Measurements from ENCODE around the gene MRPS25.

Gene MRPS25

DNA sequence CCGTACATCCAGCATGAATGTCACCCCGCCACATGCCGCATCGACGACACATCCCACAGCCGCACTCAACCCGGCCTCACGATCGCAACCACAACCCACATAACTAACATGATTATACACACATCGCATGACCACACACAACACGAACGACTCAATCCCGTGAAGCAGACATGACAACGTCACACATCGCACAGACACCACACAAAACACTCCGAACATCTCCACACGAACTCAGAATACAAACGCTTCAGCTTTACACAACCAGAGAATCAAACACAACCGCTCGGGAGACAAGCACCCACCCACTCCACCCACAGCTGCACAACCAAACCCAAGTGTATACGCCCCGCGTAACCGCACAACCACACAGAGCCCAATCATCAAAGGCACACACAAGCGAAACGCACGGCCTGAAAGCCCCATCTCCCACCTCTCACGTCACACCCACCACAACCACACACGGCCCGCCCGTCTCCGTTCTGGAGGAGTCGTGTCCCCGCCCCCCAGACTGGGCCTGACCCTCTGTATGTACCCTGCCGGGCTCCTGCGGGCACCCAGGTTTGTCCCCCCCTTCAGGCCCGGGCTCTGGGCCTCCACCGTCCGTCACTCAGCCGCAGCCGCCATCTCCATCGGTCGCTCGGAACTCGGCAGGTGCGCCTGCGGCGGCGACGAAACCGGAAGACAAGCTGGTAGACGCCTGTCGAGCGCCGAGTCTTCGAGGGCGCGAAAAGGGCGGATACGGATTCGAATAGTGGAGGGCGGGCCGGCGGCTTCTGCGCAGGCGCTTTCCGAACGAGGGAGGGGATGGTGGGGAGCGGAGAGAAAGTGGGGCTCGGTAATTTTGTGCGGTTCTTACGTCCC, 33.6 kb upstream of the MRPS25 start, which contains the start of gene RBSN:
RBSN (minus strand) TSS at position 646 of the 861 bp plus-strand sequence. CDS start 3,028 bp downstream, outside the sequence.
- peaks cover 8 to 13% of the 10 kb centered on the region in 2 donors for H3K4me1 ChIP-seq (ENCODE audit: control insufficient read depth in 1 of 2, insufficient read depth in 2 of 2, low read length in 2 of 2)
- no peaks in the 10 kb centered on the region for H3K9me3 ChIP-seq (ENCODE audit: control insufficient read depth in 1 of 2, low read length in 2 of 2)
- peak within 1 kb of the TSS; percentile 87 for H3K27ac ChIP-seq (ENCODE audit: low read length)
- H3K4me3 ChIP-seq (ENCODE audit: low read depth in 1 of 2, low read length in 2 of 2), result peak within 1 kb of the TSS; percentile 85 to 98
- H3K36me3 ChIP-seq (ENCODE audit: control insufficient read depth in 1 of 2, insufficient read depth in 2 of 2, low read length in 2 of 2), result peaks cover 17 to 28% of the 10 kb centered on the region in 2 donors
- no peaks in the 10 kb centered on the region for H3K27me3 ChIP-seq (ENCODE audit: low read depth, low read length)

DNA sequence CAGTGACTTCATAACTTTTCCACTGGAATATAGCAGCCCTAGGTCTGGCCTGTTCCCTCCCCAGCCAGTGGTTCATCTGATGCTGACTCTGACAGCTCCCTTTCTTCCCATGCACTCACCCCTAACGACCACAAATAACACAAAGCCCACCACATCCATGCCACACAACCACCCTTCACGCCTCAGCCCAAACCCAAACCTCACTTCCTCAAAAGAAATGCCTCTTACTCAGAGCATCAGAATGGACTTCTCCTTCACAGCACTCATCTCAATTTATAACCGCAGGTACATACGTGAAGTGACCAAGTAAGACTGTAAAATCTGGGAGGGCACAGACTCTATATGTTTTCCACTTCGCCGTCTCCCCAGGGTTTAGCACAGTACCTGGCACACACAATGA, 32.8 kb upstream of the MRPS25 start:
- Histone ChIP-seq H3K27me3 (ENCODE audit: low read depth, low read length) (no peaks in the 10 kb centered on the region), H3K4me3 (ENCODE audit: low read depth in 1 of 2, low read length in 2 of 2) (peak overlapping the region; percentile 85 to 98), H3K9me3 (ENCODE audit: control insufficient read depth in 1 of 2, low read length in 2 of 2) (no peaks in the 10 kb centered on the region), H3K27ac (ENCODE audit: low read length) (peak overlapping the region; percentile 87), H3K36me3 (ENCODE audit: control insufficient read depth in 1 of 2, insufficient read depth in 2 of 2, low read length in 2 of 2) (peaks cover 17 to 34% of the 10 kb centered on the region in 2 donors), H3K4me1 (ENCODE audit: control insufficient read depth in 1 of 2, insufficient read depth in 2 of 2, low read length in 2 of 2) (peaks cover 8 to 13% of the 10 kb centered on the region in 2 donors)

- no peak overlapping the region for H3K4me3 ChIP-seq (ENCODE audit: low read depth in 1 of 2, low read length in 2 of 2)
- peaks cover 17 to 41% of the 10 kb centered on the region in 2 donors for H3K36me3 ChIP-seq (ENCODE audit: control insufficient read depth in 1 of 2, insufficient read depth in 2 of 2, low read length in 2 of 2)
- no peaks in the 10 kb centered on the region for H3K9me3 ChIP-seq (ENCODE audit: control insufficient read depth in 1 of 2, low read length in 2 of 2)
- no peaks in the 10 kb centered on the region for H3K27me3 ChIP-seq (ENCODE audit: low read depth, low read length)
- no peak overlapping the region for H3K27ac ChIP-seq (ENCODE audit: low read length)
- H3K4me1 ChIP-seq (ENCODE audit: control insufficient read depth in 1 of 2, insufficient read depth in 2 of 2, low read length in 2 of 2), result peaks cover 8 to 13% of the 10 kb centered on the region in 2 donors
These were observed 30.9 kb upstream of the MRPS25 start for GRCh38 chr3:15096046-15096445.

GRCh38 chr3:15094187-15094875, 29.2 kb upstream of the MRPS25 start:
- no peak overlapping the region for H3K27ac ChIP-seq (ENCODE audit: low read length)
- peaks cover 22 to 50% of the 10 kb centered on the region in 2 donors for H3K36me3 ChIP-seq (ENCODE audit: control insufficient read depth in 1 of 2, insufficient read depth in 2 of 2, low read length in 2 of 2)
- peaks cover 8 to 13% of the 10 kb centered on the region in 2 donors for H3K4me1 ChIP-seq (ENCODE audit: control insufficient read depth in 1 of 2, insufficient read depth in 2 of 2, low read length in 2 of 2)
- H3K4me3 ChIP-seq (ENCODE audit: low read depth in 1 of 2, low read length in 2 of 2), result no peak overlapping the region
- H3K9me3 ChIP-seq (ENCODE audit: control insufficient read depth in 1 of 2, low read length in 2 of 2), result no peaks in the 10 kb centered on the region
- no peaks in the 10 kb centered on the region for H3K27me3 ChIP-seq (ENCODE audit: low read depth, low read length)

GRCh38 chr3:15092686-15093085, 27.6 kb upstream of the MRPS25 start:
- no peak overlapping the region for H3K27ac ChIP-seq (ENCODE audit: low read length)
- no peaks in the 10 kb centered on the region for H3K9me3 ChIP-seq (ENCODE audit: control insufficient read depth in 1 of 2, low read length in 2 of 2)
- peaks cover 3 to 7% of the 10 kb centered on the region in 2 donors for H3K4me1 ChIP-seq (ENCODE audit: control insufficient read depth in 1 of 2, insufficient read depth in 2 of 2, low read length in 2 of 2)
- H3K4me3 ChIP-seq (ENCODE audit: low read depth in 1 of 2, low read length in 2 of 2), result no peak overlapping the region
- H3K27me3 ChIP-seq (ENCODE audit: low read depth, low read length), result no peaks in the 10 kb centered on the region
- peaks cover 22 to 61% of the 10 kb centered on the region in 2 donors for H3K36me3 ChIP-seq (ENCODE audit: control insufficient read depth in 1 of 2, insufficient read depth in 2 of 2, low read length in 2 of 2)

- Histone ChIP-seq H3K4me3 (ENCODE audit: low read depth in 1 of 2, low read length in 2 of 2) (no peak overlapping the region), H3K27ac (ENCODE audit: low read length) (no peak overlapping the region), H3K4me1 (ENCODE audit: control insufficient read depth in 1 of 2, insufficient read depth in 2 of 2, low read length in 2 of 2) (no peaks in the 10 kb centered on the region), H3K9me3 (ENCODE audit: control insufficient read depth in 1 of 2, low read length in 2 of 2) (no peaks in the 10 kb centered on the region), H3K36me3 (ENCODE audit: control insufficient read depth in 1 of 2, insufficient read depth in 2 of 2, low read length in 2 of 2) (peaks cover 22 to 72% of the 10 kb centered on the region in 2 donors), H3K27me3 (ENCODE audit: low read depth, low read length) (no peaks in the 10 kb centered on the region)
These were observed 26.5 kb upstream of the MRPS25 start for GRCh38 chr3:15091575-15091974.

- H3K4me3 ChIP-seq (ENCODE audit: low read depth in 1 of 2, low read length in 2 of 2), result no peak overlapping the region
- no peaks in the 10 kb centered on the region for H3K27me3 ChIP-seq (ENCODE audit: low read depth, low read length)
- no peaks in the 10 kb centered on the region for H3K4me1 ChIP-seq (ENCODE audit: control insufficient read depth in 1 of 2, insufficient read depth in 2 of 2, low read length in 2 of 2)
- H3K9me3 ChIP-seq (ENCODE audit: control insufficient read depth in 1 of 2, low read length in 2 of 2), result no peaks in the 10 kb centered on the region
- peaks cover 24 to 70% of the 10 kb centered on the region in 2 donors for H3K36me3 ChIP-seq (ENCODE audit: control insufficient read depth in 1 of 2, insufficient read depth in 2 of 2, low read length in 2 of 2)
- no peak overlapping the region for H3K27ac ChIP-seq (ENCODE audit: low read length)
These were observed 24.1 kb upstream of the MRPS25 start for GRCh38 chr3:15089201-15089600.

- peaks cover 43 to 83% of the 10 kb centered on the region in 2 donors for H3K36me3 ChIP-seq (ENCODE audit: control insufficient read depth in 1 of 2, insufficient read depth in 2 of 2, low read length in 2 of 2)
- H3K4me1 ChIP-seq (ENCODE audit: control insufficient read depth in 1 of 2, insufficient read depth in 2 of 2, low read length in 2 of 2), result no peaks in the 10 kb centered on the region
- H3K27ac ChIP-seq (ENCODE audit: low read length), result no peak overlapping the region
- H3K9me3 ChIP-seq (ENCODE audit: control insufficient read depth in 1 of 2, low read length in 2 of 2), result no peaks in the 10 kb centered on the region
- H3K4me3 ChIP-seq (ENCODE audit: low read depth in 1 of 2, low read length in 2 of 2), result no peak overlapping the region
- H3K27me3 ChIP-seq (ENCODE audit: low read depth, low read length), result no peaks in the 10 kb centered on the region
These were observed 21.6 kb upstream of the MRPS25 start for GRCh38 chr3:15086699-15087098.

DNA sequence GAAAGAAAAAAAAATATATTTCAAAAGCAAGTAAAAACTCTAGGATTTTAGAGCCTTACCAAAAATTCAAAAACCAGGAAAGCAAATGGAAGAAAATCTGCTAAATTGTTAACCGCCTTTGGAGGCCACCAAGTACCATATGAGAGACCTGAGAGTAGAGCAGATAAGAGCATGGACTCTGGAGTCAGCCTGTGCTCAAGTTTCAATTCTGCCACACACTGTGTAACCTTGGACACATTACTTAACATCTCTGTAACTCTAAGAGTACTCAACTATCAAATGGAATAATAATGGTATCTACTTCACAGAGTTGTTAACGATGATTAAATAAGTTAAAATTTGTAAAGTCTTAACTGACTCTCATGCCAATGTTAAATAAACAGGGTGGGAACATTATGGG, 21.1 kb upstream of the MRPS25 start:
- Histone ChIP-seq H3K9me3 (ENCODE audit: control insufficient read depth in 1 of 2, low read length in 2 of 2) (no peaks in the 10 kb centered on the region), H3K27ac (ENCODE audit: low read length) (no peak overlapping the region), H3K4me1 (ENCODE audit: control insufficient read depth in 1 of 2, insufficient read depth in 2 of 2, low read length in 2 of 2) (no peaks in the 10 kb centered on the region), H3K4me3 (ENCODE audit: low read depth in 1 of 2, low read length in 2 of 2) (no peak overlapping the region), H3K27me3 (ENCODE audit: low read depth, low read length) (no peaks in the 10 kb centered on the region), H3K36me3 (ENCODE audit: control insufficient read depth in 1 of 2, insufficient read depth in 2 of 2, low read length in 2 of 2) (peaks cover 48 to 83% of the 10 kb centered on the region in 2 donors)

GRCh38 chr3:15083252-15083651, 18.1 kb upstream of the MRPS25 start:
- Histone ChIP-seq H3K36me3 (ENCODE audit: control insufficient read depth in 1 of 2, insufficient read depth in 2 of 2, low read length in 2 of 2) (peaks cover 58 to 93% of the 10 kb centered on the region in 2 donors), H3K9me3 (ENCODE audit: control insufficient read depth in 1 of 2, low read length in 2 of 2) (no peaks in the 10 kb centered on the region), H3K4me3 (ENCODE audit: low read depth in 1 of 2, low read length in 2 of 2) (no peak overlapping the region)

GRCh38 chr3:15081960-15082664, 17.0 kb upstream of the MRPS25 start:
- no peaks in the 10 kb centered on the region for H3K27me3 ChIP-seq (ENCODE audit: low read depth, low read length)
- no peaks in the 10 kb centered on the region for H3K9me3 ChIP-seq (ENCODE audit: control insufficient read depth in 1 of 2, low read length in 2 of 2)
- no peaks in the 10 kb centered on the region for H3K4me1 ChIP-seq (ENCODE audit: control insufficient read depth in 1 of 2, insufficient read depth in 2 of 2, low read length in 2 of 2)
- no peak overlapping the region for H3K27ac ChIP-seq (ENCODE audit: low read length)
- peaks cover 70 to 95% of the 10 kb centered on the region in 2 donors for H3K36me3 ChIP-seq (ENCODE audit: control insufficient read depth in 1 of 2, insufficient read depth in 2 of 2, low read length in 2 of 2)
- no peak overlapping the region for H3K4me3 ChIP-seq (ENCODE audit: low read depth in 1 of 2, low read length in 2 of 2)

More at GRCh38 chr3:15083252-15083651, 18.1 kb upstream of the MRPS25 start:
- Histone ChIP-seq H3K27me3 (ENCODE audit: low read depth, low read length) (no peaks in the 10 kb centered on the region), H3K4me1 (ENCODE audit: control insufficient read depth in 1 of 2, insufficient read depth in 2 of 2, low read length in 2 of 2) (no peaks in the 10 kb centered on the region), H3K27ac (ENCODE audit: low read length) (no peak overlapping the region)

All from muscle layer of duodenum (tissue), 2 donors.